22Rv1 (cell line): ENCODE data around the gene LGALS8.

Experiments
- ZFX ChIP-seq: fragments of 450-650 bp; IDR thresholded peaks from 2 replicates; pipeline ENCODE4 v1.6.1; 2017; ENCODE audit warnings: antibody characterized with exemption, borderline replicate concordance
- TF ChIP-seq, protein P1 (sequence below): fragments of 450-650 bp; IDR thresholded peaks from 2 replicates; pipeline ENCODE4 v1.5.1; 2017; ENCODE audit warnings: mild to moderate bottlenecking

DNA sequence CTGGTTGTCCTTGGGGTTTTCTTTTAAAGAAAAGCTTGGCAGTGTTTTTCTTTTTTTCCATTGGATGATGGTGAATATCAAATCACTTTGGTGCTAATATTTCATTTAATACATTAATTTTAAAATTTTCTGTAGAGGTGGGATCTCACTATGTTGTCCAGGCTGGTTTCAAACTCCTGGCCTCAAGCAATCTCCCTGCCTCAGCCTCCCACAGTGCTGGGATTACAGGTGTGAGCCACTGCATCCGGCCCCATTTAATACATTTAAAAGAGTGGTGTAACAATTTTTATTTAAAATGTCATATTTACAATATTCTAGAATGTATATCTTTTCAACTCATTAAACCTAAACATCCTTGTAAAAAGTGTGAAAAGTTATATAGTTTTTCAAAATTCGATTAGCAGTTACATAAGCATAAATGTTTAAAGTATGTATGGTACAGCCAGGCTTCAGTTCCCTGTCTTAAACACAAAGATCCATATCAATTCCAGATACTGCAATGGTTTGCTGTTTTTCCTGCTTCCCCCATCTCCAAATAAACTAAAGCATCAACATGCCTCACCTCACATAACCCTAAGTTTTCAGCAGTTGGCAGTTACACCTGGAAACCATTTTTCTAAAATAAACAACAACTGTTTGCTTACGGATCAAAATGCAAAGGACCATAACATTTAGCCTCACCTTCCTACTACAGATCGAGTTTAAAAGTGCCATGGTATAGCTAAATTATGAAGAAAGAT, 8.9 kb upstream of the LGALS8 start:
- TF ChIP-seq, protein P1, sequence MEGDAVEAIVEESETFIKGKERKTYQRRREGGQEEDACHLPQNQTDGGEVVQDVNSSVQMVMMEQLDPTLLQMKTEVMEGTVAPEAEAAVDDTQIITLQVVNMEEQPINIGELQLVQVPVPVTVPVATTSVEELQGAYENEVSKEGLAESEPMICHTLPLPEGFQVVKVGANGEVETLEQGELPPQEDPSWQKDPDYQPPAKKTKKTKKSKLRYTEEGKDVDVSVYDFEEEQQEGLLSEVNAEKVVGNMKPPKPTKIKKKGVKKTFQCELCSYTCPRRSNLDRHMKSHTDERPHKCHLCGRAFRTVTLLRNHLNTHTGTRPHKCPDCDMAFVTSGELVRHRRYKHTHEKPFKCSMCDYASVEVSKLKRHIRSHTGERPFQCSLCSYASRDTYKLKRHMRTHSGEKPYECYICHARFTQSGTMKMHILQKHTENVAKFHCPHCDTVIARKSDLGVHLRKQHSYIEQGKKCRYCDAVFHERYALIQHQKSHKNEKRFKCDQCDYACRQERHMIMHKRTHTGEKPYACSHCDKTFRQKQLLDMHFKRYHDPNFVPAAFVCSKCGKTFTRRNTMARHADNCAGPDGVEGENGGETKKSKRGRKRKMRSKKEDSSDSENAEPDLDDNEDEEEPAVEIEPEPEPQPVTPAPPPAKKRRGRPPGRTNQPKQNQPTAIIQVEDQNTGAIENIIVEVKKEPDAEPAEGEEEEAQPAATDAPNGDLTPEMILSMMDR: no peak
- no peak for TF ChIP-seq ZFX
